Caco-2 (cell line): ENCODE measurements around the gene TRIM2. TPM values are rescaled to one million over a fixed set of nuclear protein-coding genes. Genes with fewer than 3 reads are reported as not detected.

ENCODE experiments used
- BruUV-seq: library from RNA; stranded (reverse); fragments of 400-500 nt; replicated peaks from 2 replicates; lab custom pipeline; 2021; lab: Mats Ljungman, UMichigan
- CTCF ChIA-PET: fragments of 300-600 bp; sonication (Branson Sonifier 250); formaldehyde crosslinking; loops from one replicate; lab custom pipeline; 2022; ENCODE audit warnings: antibody characterized with exemption; lab: Charles Lee
- POLR2A ChIA-PET: fragments of 300-600 bp; sonication (Branson Sonifier 250); formaldehyde crosslinking; loops from one replicate; lab custom pipeline; 2022; ENCODE audit warnings: antibody characterized with exemption; lab: Charles Lee
- DNase-seq, 2 experiments: peaks; one replicate each; pipeline versions ENCODE4 v3.0.0 to v3.0.0-alpha.2; 2020 to 2022
- H3K27me3 ChIP-seq: replicated peaks from 2 replicates; pipeline ENCODE4 v1.6.0; 2011; ENCODE audit warnings: low read length; ENCODE audit not compliant: control insufficient read depth, insufficient read depth
- H3K36me3 ChIP-seq: 2 replicates; pipeline ENCODE4 v1.5.1; 2011; ENCODE audit warnings: low read length; ENCODE audit not compliant: control insufficient read depth, insufficient read depth
- H3K4me1 ChIP-seq: fragments of 250-450 bp; sonication (Bioruptor Pico); 2 replicates; pipeline ENCODE4 v1.5.1; 2020; ENCODE audit warnings: mild to moderate bottlenecking
- H3K4me3 ChIP-seq: 2 replicates; pipeline ENCODE4 v1.5.1; 2011; ENCODE audit warnings: low read depth, mild to moderate bottlenecking, control low read depth, low read length
- H3K9me3 ChIP-seq: fragments of 250-450 bp; sonication (Bioruptor Pico); 2 replicates; pipeline ENCODE4 v1.5.1; 2020; ENCODE audit warnings: mild to moderate bottlenecking, moderate library complexity
- H3K27ac Mint-ChIP-seq: one replicate; pipeline ENCODE4 v1.8.0; 2022; ENCODE audit warnings: mixed read lengths; ENCODE audit not compliant: unreplicated experiment
- H3K27me3 Mint-ChIP-seq: one replicate; pipeline ENCODE4 v1.8.0; 2022; ENCODE audit warnings: mixed read lengths; ENCODE audit not compliant: insufficient read depth, unreplicated experiment
- H3K36me3 Mint-ChIP-seq: one replicate; pipeline ENCODE4 v1.8.0; 2022; ENCODE audit warnings: mild to moderate bottlenecking, mixed read lengths; ENCODE audit not compliant: insufficient read depth, unreplicated experiment
- H3K4me1 Mint-ChIP-seq: one replicate; pipeline ENCODE4 v1.8.0; 2022; ENCODE audit warnings: low read depth, mixed read lengths; ENCODE audit not compliant: unreplicated experiment
- H3K4me3 Mint-ChIP-seq: one replicate; pipeline ENCODE4 v1.8.0; 2022; ENCODE audit warnings: mild to moderate bottlenecking, moderate library complexity, mixed read lengths; ENCODE audit not compliant: unreplicated experiment
- H3K9me3 Mint-ChIP-seq: one replicate; pipeline ENCODE4 v1.8.0; 2022; ENCODE audit warnings: mixed read lengths; ENCODE audit not compliant: unreplicated experiment
- intact Hi-C: fragments of 100-400 bp; cut with micrococcal nuclease; formaldehyde crosslinking; loops from one replicate; pipeline ENCODE4 v1.10.0; 2022; ENCODE audit not compliant: unreplicated experiment
- total RNA-seq: library from RNA; stranded (reverse); gene quantifications from 2 replicates; pipeline ENCODE4 v1.2.3, GENCODE V29; 2022
- TF ChIP-seq, protein P1 (sequence below), 2 experiments: fragments of 200-600 bp in 1 of 2; IDR thresholded peaks; 1 replicate in 1 of 2; 2 replicates in 1 of 2; pipeline versions ENCODE4 v1.5.1 to v1.8.0; 2011 to 2022; ENCODE audit warnings: antibody characterized with exemption in 1 of 2, control low read depth in 1 of 2, inconsistent platforms in 1 of 2, low read depth in 1 of 2, low read length in 1 of 2, mild to moderate bottlenecking in 1 of 2, moderate library complexity in 1 of 2; ENCODE audit not compliant: insufficient read depth in 1 of 2, severe bottlenecking in 1 of 2, unreplicated experiment in 1 of 2

The TRIM2 gene
- total RNA-seq, 1 experiment from 2014 or later = 62.3 TPM

DNA sequence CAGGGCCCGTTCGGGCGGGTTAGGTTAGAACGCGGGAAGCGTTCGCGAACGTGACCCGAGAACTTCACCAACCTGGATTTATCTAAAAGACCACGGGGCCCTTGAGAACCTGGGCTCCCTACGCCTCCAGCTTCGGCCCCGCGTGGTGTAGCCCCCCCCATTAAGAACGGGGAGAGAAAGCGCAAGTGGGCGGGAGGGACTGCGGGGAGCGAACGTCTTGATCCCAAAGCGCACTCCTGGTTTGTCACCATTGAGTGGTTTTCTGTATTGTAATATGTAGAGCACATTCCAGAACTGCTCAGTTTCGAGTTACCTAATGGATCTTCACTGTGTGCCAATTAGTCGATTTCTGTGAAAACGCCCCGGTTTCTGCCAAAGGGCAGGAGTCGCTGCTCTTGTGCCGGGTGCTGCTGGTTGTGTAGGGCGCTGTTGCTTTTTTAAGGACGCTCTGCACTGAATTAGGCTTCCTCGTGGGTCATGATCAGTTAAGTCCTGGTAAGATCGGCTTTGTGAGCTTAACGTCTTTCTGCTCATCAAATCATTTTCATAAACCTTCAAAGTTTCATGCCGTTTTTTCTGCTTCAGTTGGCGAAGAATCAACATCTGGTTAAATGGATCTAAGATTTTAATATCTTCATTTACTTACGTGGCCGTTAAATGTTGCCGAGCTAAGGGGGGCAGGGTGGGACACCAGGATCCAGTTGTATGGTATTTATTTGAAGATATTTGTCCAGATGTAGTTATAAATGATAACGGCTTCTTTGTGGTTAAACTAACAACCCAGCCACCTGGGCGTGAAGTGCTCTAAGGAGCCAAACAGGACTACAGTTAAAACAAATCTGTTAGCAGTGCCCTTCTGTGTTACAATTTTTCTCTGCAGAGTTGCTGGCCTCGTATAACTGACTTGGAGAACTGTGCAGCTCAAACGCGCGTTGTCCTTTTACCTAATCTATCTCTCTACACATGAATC, 141.1 kb downstream of the TRIM2 start:
- ChIA-PET CTCF (interaction anchor here (0.5 to 1.8 kb wide), 5 partner anchors 9 to 298 kb away, joined by 3 to 9 read pairs (median 6); no protein-coding TSS in a partner anchor), POLR2A (interaction anchor here (0.6 kb wide), 1 partner anchor 174 kb away, joined by 3 read pairs; no protein-coding TSS in a partner anchor)
- H3K36me3 ChIP-seq = no peaks in the 10 kb centered on the region
- DNase-seq = peak; percentile 43 to 52
- no peaks in the 10 kb centered on the region for H3K9me3 ChIP-seq
- H3K4me3 Mint-ChIP-seq = peak overlapping the region; percentile 81
- intact Hi-C loops = loop anchor here (1.0 to 2.0 kb wide), 3 partner anchors 88 to 298 kb away; no protein-coding TSS in a partner anchor
- no peaks in the 10 kb centered on the region for H3K9me3 Mint-ChIP-seq
- H3K4me1 Mint-ChIP-seq = peaks cover 20% of the 10 kb centered on the region
- peak overlapping the region; percentile 88 for H3K4me3 ChIP-seq
- H3K36me3 Mint-ChIP-seq = peaks cover 5% of the 10 kb centered on the region
- TSS peak; percentile 65 for BruUV-seq
- TF ChIP-seq, protein P1, sequence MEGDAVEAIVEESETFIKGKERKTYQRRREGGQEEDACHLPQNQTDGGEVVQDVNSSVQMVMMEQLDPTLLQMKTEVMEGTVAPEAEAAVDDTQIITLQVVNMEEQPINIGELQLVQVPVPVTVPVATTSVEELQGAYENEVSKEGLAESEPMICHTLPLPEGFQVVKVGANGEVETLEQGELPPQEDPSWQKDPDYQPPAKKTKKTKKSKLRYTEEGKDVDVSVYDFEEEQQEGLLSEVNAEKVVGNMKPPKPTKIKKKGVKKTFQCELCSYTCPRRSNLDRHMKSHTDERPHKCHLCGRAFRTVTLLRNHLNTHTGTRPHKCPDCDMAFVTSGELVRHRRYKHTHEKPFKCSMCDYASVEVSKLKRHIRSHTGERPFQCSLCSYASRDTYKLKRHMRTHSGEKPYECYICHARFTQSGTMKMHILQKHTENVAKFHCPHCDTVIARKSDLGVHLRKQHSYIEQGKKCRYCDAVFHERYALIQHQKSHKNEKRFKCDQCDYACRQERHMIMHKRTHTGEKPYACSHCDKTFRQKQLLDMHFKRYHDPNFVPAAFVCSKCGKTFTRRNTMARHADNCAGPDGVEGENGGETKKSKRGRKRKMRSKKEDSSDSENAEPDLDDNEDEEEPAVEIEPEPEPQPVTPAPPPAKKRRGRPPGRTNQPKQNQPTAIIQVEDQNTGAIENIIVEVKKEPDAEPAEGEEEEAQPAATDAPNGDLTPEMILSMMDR (IDR thresholded peaks at IDR 0.05; ENCODE audit: insufficient read depth in 1 of 2, low read depth in 1 of 2, low read length in 1 of 2, severe bottlenecking in 1 of 2, unreplicated experiment in 1 of 2) = no peak
- H3K27me3 ChIP-seq = no peaks in the 10 kb centered on the region
- H3K27me3 Mint-ChIP-seq = no peaks in the 10 kb centered on the region
- H3K27ac Mint-ChIP-seq = peak overlapping the region; percentile 82
- peaks cover 17% of the 10 kb centered on the region for H3K4me1 ChIP-seq

DNA sequence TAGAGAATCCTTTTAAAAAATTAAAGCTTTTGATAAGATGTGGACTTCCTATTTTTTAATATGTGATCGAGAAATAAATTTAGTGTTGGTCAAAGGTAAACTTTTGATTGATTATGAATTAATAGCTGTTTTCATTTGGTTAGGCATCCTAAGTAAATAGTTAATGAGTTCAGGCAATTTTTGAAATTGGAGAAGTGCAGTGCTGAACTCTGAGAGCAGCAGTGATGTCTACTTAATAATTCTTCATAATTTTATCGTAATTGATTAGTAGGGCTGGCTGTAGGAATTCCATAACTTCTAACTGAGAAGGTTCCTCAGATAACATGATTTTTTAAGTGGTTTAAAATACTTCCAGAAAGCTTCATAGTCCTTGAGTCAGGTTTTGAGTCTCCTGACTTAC, 141.8 kb downstream of the TRIM2 start:
- no peak for DNase-seq
- Mint-ChIP-seq H3K27ac (no peak overlapping the region), H3K36me3 (peaks cover 5% of the 10 kb centered on the region), H3K4me1 (peaks cover 20% of the 10 kb centered on the region), H3K27me3 (no peaks in the 10 kb centered on the region), H3K4me3 (peak overlapping the region; percentile 81), H3K9me3 (no peaks in the 10 kb centered on the region)
- TF ChIP-seq, protein P1 (IDR thresholded peaks at IDR 0.05; ENCODE audit: insufficient read depth in 1 of 2, low read depth in 1 of 2, low read length in 1 of 2, severe bottlenecking in 1 of 2, unreplicated experiment in 1 of 2) = no peak
- Histone ChIP-seq H3K36me3 (no peaks in the 10 kb centered on the region), H3K4me1 (peaks cover 17% of the 10 kb centered on the region), H3K4me3 (peak overlapping the region; percentile 88), H3K9me3 (no peaks in the 10 kb centered on the region), H3K27me3 (no peaks in the 10 kb centered on the region)
- BruUV-seq = no TSS peak
- POLR2A ChIA-PET = no interaction called here
- CTCF ChIA-PET = interaction anchor here (1.1 to 1.8 kb wide), 2 partner anchors 203 to 228 kb away, joined by 6 to 9 read pairs (median 9); no protein-coding TSS in a partner anchor
- intact Hi-C loops = no loop called here

DNA sequence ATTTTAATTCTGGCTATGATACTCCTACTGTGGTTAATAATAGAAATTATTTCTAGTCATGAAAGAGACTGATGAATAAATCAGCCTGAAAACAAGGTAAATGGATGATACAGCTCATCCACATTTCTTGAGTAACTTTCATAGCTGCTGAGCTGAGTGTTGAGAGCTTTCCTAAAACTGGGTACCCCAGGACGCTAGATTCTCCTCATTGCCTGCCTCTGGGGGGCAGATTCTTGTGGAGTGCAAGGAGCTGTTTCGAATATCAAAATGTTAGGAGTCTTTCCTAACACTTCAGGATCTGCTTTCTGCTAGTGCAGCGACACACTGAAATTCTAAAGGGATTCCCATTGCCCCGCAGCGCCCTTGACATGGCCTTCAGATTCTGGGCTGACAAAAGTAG, 142.3 kb downstream of the TRIM2 start:
- no peak overlapping the region for H3K27ac Mint-ChIP-seq
- no peak overlapping the region for H3K4me3 ChIP-seq
- BruUV-seq = no TSS peak
- H3K4me3 Mint-ChIP-seq = no peak overlapping the region
- TF ChIP-seq, protein P1 (IDR thresholded peaks at IDR 0.05; ENCODE audit: insufficient read depth in 1 of 2, low read depth in 1 of 2, low read length in 1 of 2, severe bottlenecking in 1 of 2, unreplicated experiment in 1 of 2) = no peak
- peaks cover 17% of the 10 kb centered on the region for H3K4me1 ChIP-seq
- no peaks in the 10 kb centered on the region for H3K36me3 ChIP-seq
- H3K9me3 Mint-ChIP-seq = no peaks in the 10 kb centered on the region
- DNase-seq = no peak
- no peaks in the 10 kb centered on the region for H3K27me3 ChIP-seq
- H3K36me3 Mint-ChIP-seq = peaks cover 5% of the 10 kb centered on the region
- CTCF ChIA-PET = interaction anchor here (0.5 to 1.7 kb wide), 2 partner anchors 10 to 228 kb away, joined by 3 to 9 read pairs; no protein-coding TSS in a partner anchor
- H3K27me3 Mint-ChIP-seq = no peaks in the 10 kb centered on the region
- POLR2A ChIA-PET = no interaction called here
- intact Hi-C loops = no loop called here
- H3K4me1 Mint-ChIP-seq = peaks cover 20% of the 10 kb centered on the region
- H3K9me3 ChIP-seq = no peaks in the 10 kb centered on the region
